Smooth muscle cell (in vitro differentiated cells): ENCODE results near the gene FSIP1. TPM values are rescaled to one million over a fixed set of nuclear protein-coding genes. Genes with fewer than 3 reads are reported as not detected.

Experiments
- DNase-seq: peaks from one replicate; lab custom pipeline; 2025; ENCODE audit not compliant: unreplicated experiment; lab: John Stamatoyannopoulos, UW
- H2AFZ ChIP-seq: fragments of 200-600 bp; sonication (generic); 2 replicates; pipeline ENCODE4 v1.6.0; 2016; ENCODE audit warnings: antibody characterized with exemption, low read depth, mild to moderate bottlenecking
- H3F3A ChIP-seq: fragments of 200-600 bp; sonication (generic); 2 replicates; pipeline ENCODE4 v1.6.0; 2017; ENCODE audit warnings: antibody characterized with exemption, low read depth
- H3K27ac ChIP-seq: fragments of 200-600 bp; sonication (generic); 2 replicates; pipeline ENCODE4 v1.5.1; 2016; ENCODE audit warnings: low read depth, mild to moderate bottlenecking
- H3K27me3 ChIP-seq: fragments of 200-600 bp; sonication (generic); 2 replicates; pipeline ENCODE4 v1.6.1; 2016; ENCODE audit warnings: low read depth, mild to moderate bottlenecking
- H3K36me3 ChIP-seq: fragments of 200-600 bp; sonication (generic); 2 replicates; pipeline ENCODE4 v1.5.1; 2016; ENCODE audit warnings: low read depth
- H3K4me1 ChIP-seq: fragments of 200-600 bp; sonication (generic); 2 replicates; pipeline ENCODE4 v1.5.1; 2016; ENCODE audit warnings: low read depth
- H3K4me2 ChIP-seq: fragments of 200-600 bp; sonication (generic); 2 replicates; pipeline ENCODE4 v1.6.0; 2016; ENCODE audit warnings: mild to moderate bottlenecking
- H3K4me3 ChIP-seq: fragments of 200-600 bp; sonication (generic); 2 replicates; pipeline ENCODE4 v1.5.1; 2016; ENCODE audit warnings: mild to moderate bottlenecking
- H3K79me2 ChIP-seq: fragments of 200-600 bp; sonication (generic); 2 replicates; pipeline ENCODE4 v1.6.0; 2016; ENCODE audit warnings: low read depth, mild to moderate bottlenecking
- H3K9ac ChIP-seq: fragments of 200-600 bp; sonication (generic); 2 replicates; pipeline ENCODE4 v1.6.0; 2016; ENCODE audit warnings: low read depth
- H3K9me3 ChIP-seq: fragments of 200-600 bp; sonication (generic); replicated peaks from 2 replicates; pipeline ENCODE4 v1.5.1; 2016; ENCODE audit warnings: low read depth
- H4K20me1 ChIP-seq: fragments of 200-600 bp; sonication (generic); 2 replicates; pipeline ENCODE4 v1.6.0; 2016; ENCODE audit warnings: low read depth
- WGBS: methylation state at CpG from one replicate; pipeline ENCODE4 v1.1.7; 2016; ENCODE audit warnings: low lambda C conversion rate; 5-methylcytosine and 5-hydroxymethylcytosine counted together
- polyA plus RNA-seq: library from polyadenylated mRNA; unstranded; fragments of >200 nt; fragmentation: Nextera tagmentation; extraction: Ambion mirVana; gene quantifications from 2 replicates; pipeline ENCODE4 v1.2.1, GENCODE V29; 2016
- total RNA-seq: library from RNA; depleted of rRNA; stranded (reverse); fragments of >200 nt; gene quantifications from 2 replicates; pipeline ENCODE4 v1.2.3, GENCODE V29; 2014
- TF ChIP-seq, protein P1 (sequence below): fragments of 200-600 bp; sonication (generic); IDR thresholded peaks from 2 replicates; pipeline ENCODE4 v1.5.1; 2017; ENCODE audit warnings: borderline replicate concordance, mild to moderate bottlenecking, antibody characterized with exemption; ENCODE audit not compliant: insufficient read depth, poor library complexity, severe bottlenecking

The FSIP1 gene
- total and polyA plus RNA-seq, 2 experiments from 2014 or later = 0.13 to 0.43 TPM

DNA sequence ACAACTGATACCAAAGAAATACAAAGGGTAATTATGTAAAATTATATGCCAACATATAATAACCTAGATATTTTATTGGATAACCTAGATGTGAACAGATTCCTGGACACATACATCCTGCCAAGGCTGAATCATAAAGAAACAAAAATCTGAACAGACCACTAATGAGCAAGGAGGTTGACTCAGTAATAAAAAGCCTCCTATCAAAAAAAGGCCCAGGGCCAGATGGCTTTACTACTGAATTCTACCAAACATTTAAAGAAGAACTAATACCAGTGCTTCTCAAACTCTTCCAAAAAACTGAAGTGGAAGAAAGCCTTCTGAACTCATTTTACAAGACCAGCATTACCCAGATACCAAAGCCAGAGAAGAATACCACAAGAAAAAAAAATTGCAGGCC is 169.4 kb downstream of the FSIP1 start:
- Histone ChIP-seq H3K9ac (no peak overlapping the region), H3K4me1 (no peaks in the 10 kb centered on the region), H3K36me3 (no peaks in the 10 kb centered on the region), H3K4me2 (no peak overlapping the region), H3K27ac (no peak overlapping the region), H3K27me3 (no peaks in the 10 kb centered on the region), H3F3A (no peaks in the 10 kb centered on the region), H4K20me1 (no peaks in the 10 kb centered on the region), H2AFZ (no peak overlapping the region), H3K79me2 (no peaks in the 10 kb centered on the region), H3K9me3 (peaks cover 9% of the 10 kb centered on the region), H3K4me3 (no peak overlapping the region)
- TF ChIP-seq, protein P1, sequence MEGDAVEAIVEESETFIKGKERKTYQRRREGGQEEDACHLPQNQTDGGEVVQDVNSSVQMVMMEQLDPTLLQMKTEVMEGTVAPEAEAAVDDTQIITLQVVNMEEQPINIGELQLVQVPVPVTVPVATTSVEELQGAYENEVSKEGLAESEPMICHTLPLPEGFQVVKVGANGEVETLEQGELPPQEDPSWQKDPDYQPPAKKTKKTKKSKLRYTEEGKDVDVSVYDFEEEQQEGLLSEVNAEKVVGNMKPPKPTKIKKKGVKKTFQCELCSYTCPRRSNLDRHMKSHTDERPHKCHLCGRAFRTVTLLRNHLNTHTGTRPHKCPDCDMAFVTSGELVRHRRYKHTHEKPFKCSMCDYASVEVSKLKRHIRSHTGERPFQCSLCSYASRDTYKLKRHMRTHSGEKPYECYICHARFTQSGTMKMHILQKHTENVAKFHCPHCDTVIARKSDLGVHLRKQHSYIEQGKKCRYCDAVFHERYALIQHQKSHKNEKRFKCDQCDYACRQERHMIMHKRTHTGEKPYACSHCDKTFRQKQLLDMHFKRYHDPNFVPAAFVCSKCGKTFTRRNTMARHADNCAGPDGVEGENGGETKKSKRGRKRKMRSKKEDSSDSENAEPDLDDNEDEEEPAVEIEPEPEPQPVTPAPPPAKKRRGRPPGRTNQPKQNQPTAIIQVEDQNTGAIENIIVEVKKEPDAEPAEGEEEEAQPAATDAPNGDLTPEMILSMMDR = no peak
- DNase-seq = no peak

DNA sequence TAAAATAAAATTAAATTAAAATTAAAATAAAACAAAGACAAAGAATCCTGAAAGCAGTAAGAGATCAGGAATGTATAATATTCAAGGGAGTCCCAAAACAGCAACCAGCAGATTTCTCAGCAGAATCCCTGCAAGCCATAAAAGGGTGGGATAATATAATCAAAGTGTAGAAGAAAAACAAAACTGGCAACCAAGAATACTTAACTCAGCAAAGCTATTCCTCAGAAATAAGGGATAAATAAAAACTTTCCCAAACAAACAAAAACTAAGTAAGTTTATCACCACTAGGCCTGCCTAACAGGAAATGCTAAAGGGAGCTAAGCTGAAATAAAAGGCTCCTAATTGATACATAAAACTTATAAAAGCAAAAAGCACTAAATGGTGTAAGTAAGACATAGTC is 172.0 kb downstream of the FSIP1 start:
- TF ChIP-seq, protein P1 = no peak
- no peaks in the 10 kb centered on the region for H3K36me3 ChIP-seq
- DNase-seq = no peak
- no peak overlapping the region for H3K4me3 ChIP-seq
- H3K79me2 ChIP-seq = no peaks in the 10 kb centered on the region
- no peaks in the 10 kb centered on the region for H3K27me3 ChIP-seq
- H3F3A ChIP-seq = no peaks in the 10 kb centered on the region
- no peak overlapping the region for H2AFZ ChIP-seq
- H3K27ac ChIP-seq = no peak overlapping the region
- no peaks in the 10 kb centered on the region for H3K4me1 ChIP-seq
- no peak overlapping the region for H3K9ac ChIP-seq
- no peak overlapping the region for H3K4me2 ChIP-seq
- H4K20me1 ChIP-seq = no peaks in the 10 kb centered on the region
- peaks cover 9% of the 10 kb centered on the region for H3K9me3 ChIP-seq

DNA sequence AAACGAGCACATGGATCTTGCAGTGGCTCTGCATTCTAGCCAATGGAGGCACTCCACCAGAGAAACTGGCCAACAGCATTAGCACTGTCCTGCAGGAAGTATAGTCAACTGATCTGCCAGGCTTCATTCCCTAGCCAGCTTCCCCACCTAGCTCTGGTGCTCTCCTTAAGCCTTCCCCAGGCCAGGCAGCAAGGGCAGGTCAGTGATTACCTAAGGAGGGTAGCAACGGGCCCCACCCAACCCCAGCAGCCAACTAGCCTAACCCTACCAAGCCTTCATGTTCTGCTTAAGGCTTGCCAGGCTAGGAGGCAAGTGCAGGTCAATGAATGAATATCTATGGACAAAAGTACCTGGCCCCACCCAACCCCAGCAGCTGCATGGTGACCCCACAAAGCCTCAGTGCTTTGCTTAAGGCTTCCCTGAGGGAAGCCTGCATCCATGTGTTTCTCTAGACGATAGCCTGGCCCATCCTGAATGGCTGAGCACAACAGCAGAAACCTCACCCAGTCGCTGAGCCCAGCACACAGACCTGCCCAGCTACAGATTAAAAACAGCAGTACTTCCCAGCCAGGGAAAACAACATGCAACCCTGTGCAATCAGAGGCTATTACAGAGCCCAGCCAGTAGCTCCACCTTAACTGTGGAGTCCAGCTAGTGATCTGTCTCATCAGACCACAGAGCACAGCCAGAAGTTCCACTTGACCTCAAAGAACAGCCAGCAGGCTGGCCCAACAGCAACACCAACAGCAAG is 173.3 kb downstream of the FSIP1 start:
- no peaks in the 10 kb centered on the region for H3K36me3 ChIP-seq
- H3K9me3 ChIP-seq = peaks cover 9% of the 10 kb centered on the region
- H4K20me1 ChIP-seq = no peaks in the 10 kb centered on the region
- no peaks in the 10 kb centered on the region for H3K27me3 ChIP-seq
- H3F3A ChIP-seq = no peaks in the 10 kb centered on the region
- DNase-seq = no peak
- H3K4me1 ChIP-seq = no peaks in the 10 kb centered on the region
- no peak overlapping the region for H2AFZ ChIP-seq
- H3K27ac ChIP-seq = no peak overlapping the region
- no peak overlapping the region for H3K4me2 ChIP-seq
- TF ChIP-seq, protein P1 = no peak
- H3K9ac ChIP-seq = no peak overlapping the region
- WGBS = 89% methylated on average over 4 of the region's 4 CpGs
- H3K4me3 ChIP-seq = no peak overlapping the region
- H3K79me2 ChIP-seq = no peaks in the 10 kb centered on the region
